Cardiac muscle cell (in vitro differentiated cells and primary cell): ENCODE results near the gene GALNT10. TPM values are rescaled to one million over a fixed set of nuclear protein-coding genes. Genes with fewer than 3 reads are reported as not detected.

Experiments
- DNase-seq, 2 donors: peaks; one replicate each; pipeline versions ENCODE4 v3.0.0 to v3.0.0-alpha.2; 2010 to 2017; ENCODE audit warnings: low read depth in 1 of 2, low spot score in 1 of 2
- H3K27ac ChIP-seq: fragments of 200-600 bp; sonication (generic); 2 replicates; pipeline ENCODE4 v1.5.1; 2016
- H3K27me3 ChIP-seq: fragments of 200-600 bp; sonication (generic); 2 replicates; pipeline ENCODE4 v1.6.0; 2016; ENCODE audit warnings: control low read depth
- H3K36me3 ChIP-seq: fragments of 200-600 bp; sonication (generic); 2 replicates; pipeline ENCODE4 v1.5.1; 2016; ENCODE audit warnings: control low read depth
- H3K4me1 ChIP-seq: fragments of 200-600 bp; sonication (generic); 2 replicates; pipeline ENCODE4 v1.8.1; 2017; ENCODE audit warnings: low read depth, mild to moderate bottlenecking, mixed run types
- H3K4me3 ChIP-seq: fragments of 200-600 bp; sonication (generic); 2 replicates; pipeline ENCODE4 v1.5.1; 2016; ENCODE audit warnings: mild to moderate bottlenecking
- H3K9me3 ChIP-seq: fragments of 200-600 bp; sonication (generic); 2 replicates; pipeline ENCODE4 v1.5.1; 2017; ENCODE audit warnings: low read depth, mild to moderate bottlenecking, control low read depth
- polyA plus RNA-seq: library from polyadenylated mRNA; unstranded; fragments of >200 nt; fragmentation: Nextera tagmentation; extraction: Ambion mirVana; gene quantifications from 2 replicates; pipeline ENCODE4 v1.2.1, GENCODE V29; 2016
- total RNA-seq: library from RNA; depleted of rRNA; stranded (reverse); fragments of >200 nt; gene quantifications from 2 replicates; pipeline ENCODE4 v1.2.3, GENCODE V29; 2016
- TF ChIP-seq, protein P1 (sequence below): IDR thresholded peaks from 2 replicates; pipeline ENCODE4 v1.5.1; 2012; ENCODE audit warnings: low read depth, mild to moderate bottlenecking, low read length

GALNT10 gene
- total and polyA plus RNA-seq, 2 experiments from 2014 or later, result 8.2 TPM

DNA sequence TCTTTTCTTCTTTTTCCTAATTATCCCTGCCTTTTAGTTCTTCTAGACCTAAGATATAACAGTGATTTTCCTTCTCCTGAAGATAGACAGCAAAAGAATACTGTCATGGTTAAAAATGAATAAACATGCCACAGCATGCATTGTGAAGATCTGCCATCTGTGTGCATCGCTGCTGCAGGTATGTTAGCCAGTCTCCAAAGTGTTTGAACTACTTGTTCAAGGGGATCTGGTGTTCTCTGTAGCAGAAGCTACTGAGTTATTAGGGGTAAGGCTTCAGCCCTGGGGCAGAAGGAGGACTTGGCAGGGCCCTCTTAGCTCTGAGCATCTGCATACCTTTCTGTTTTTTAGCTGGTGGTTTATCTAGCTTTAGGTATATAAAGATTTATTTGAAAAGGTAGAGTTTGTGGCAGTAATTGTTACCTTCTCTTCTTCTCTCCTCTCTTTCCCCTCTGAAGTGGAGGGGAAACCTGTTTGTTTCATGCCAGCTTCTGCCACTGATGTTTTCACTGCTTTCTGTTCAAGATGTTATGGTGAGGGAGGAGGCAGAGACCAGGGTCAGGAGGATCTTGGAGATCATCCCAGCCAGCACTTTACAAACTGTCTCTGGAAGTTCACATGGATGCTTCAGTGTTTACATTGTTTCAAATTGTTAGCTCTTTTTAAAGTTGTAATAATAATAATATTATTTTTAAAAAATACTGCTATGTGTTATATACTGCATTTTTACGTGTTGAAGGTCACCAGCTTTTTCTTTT is 25.2 kb downstream of the GALNT10 start:
- DNase-seq, result no peak
- TF ChIP-seq, protein P1, sequence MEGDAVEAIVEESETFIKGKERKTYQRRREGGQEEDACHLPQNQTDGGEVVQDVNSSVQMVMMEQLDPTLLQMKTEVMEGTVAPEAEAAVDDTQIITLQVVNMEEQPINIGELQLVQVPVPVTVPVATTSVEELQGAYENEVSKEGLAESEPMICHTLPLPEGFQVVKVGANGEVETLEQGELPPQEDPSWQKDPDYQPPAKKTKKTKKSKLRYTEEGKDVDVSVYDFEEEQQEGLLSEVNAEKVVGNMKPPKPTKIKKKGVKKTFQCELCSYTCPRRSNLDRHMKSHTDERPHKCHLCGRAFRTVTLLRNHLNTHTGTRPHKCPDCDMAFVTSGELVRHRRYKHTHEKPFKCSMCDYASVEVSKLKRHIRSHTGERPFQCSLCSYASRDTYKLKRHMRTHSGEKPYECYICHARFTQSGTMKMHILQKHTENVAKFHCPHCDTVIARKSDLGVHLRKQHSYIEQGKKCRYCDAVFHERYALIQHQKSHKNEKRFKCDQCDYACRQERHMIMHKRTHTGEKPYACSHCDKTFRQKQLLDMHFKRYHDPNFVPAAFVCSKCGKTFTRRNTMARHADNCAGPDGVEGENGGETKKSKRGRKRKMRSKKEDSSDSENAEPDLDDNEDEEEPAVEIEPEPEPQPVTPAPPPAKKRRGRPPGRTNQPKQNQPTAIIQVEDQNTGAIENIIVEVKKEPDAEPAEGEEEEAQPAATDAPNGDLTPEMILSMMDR, result no peak
- no peaks in the 10 kb centered on the region for H3K9me3 ChIP-seq
- no peaks in the 10 kb centered on the region for H3K27me3 ChIP-seq
- peaks cover 8% of the 10 kb centered on the region for H3K4me1 ChIP-seq
- no peaks in the 10 kb centered on the region for H3K36me3 ChIP-seq
- no peak overlapping the region for H3K27ac ChIP-seq
- no peak overlapping the region for H3K4me3 ChIP-seq

DNA sequence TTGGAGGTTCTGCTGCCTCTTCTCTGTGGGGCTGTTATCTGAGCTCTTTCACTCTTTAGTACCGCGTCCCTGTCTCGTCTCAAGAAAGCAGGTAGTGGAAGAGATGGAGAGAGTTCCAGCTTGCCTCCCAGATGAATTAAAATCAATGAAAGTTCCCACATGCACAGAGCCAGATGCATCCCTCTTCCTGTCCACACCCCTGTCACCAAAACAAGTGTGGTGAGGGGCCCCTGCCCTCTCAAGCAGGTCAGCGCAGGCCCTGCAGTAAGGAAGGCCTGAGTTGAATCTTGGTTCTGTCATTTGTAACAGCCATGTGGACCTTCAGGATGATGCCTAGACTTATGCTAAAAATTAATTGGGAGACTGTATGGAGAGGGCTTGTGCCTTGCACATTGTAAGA is 26.9 kb downstream of the GALNT10 start:
- Histone ChIP-seq H3K4me3 (no peak overlapping the region), H3K9me3 (no peaks in the 10 kb centered on the region), H3K27me3 (no peaks in the 10 kb centered on the region), H3K36me3 (no peaks in the 10 kb centered on the region), H3K4me1 (peaks cover 8% of the 10 kb centered on the region), H3K27ac (no peak overlapping the region)
- TF ChIP-seq, protein P1, result no peak
- peak in 1 of 2 donors; percentile 39 for DNase-seq

DNA sequence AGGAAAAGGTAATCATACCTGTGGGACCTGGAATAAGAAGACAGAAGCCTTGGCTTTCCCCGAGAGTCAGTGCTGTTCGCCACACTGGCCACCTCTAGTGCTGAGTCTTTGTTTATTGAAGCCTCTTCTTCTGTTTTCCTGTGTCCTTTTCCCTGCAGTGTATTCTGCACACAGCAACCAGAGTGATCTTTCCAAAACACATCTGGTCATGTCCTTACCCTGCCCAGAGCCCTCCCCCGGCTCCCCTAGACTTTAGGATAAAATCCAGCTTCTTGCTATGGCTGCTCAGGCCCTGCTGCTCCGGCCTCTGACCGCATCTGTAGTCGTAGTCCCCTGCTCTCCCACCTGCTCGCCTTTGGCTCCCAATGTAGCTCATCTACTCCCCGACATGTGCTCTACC is 28.3 kb downstream of the GALNT10 start:
- TF ChIP-seq, protein P1, result no peak
- Histone ChIP-seq H3K36me3 (no peaks in the 10 kb centered on the region), H3K4me3 (no peak overlapping the region), H3K9me3 (no peaks in the 10 kb centered on the region), H3K27me3 (no peaks in the 10 kb centered on the region), H3K27ac (no peak overlapping the region), H3K4me1 (peaks cover 8% of the 10 kb centered on the region)
- DNase-seq, result no peak

- Histone ChIP-seq H3K27ac (no peak overlapping the region), H3K9me3 (no peaks in the 10 kb centered on the region), H3K4me3 (no peak overlapping the region), H3K4me1 (peaks cover 8% of the 10 kb centered on the region), H3K27me3 (no peaks in the 10 kb centered on the region), H3K36me3 (no peaks in the 10 kb centered on the region)
- TF ChIP-seq, protein P1, result no peak
- DNase-seq, result peak in 1 of 2 donors; percentile 47
Measured at GRCh38 chr5:154220625-154221024, 30.1 kb downstream of the GALNT10 start.

- DNase-seq, result peak in 1 of 2 donors; percentile 84
- Histone ChIP-seq H3K27ac (no peak overlapping the region), H3K4me1 (peaks cover 8% of the 10 kb centered on the region), H3K36me3 (no peaks in the 10 kb centered on the region), H3K4me3 (no peak overlapping the region), H3K27me3 (no peaks in the 10 kb centered on the region), H3K9me3 (no peaks in the 10 kb centered on the region)
- TF ChIP-seq, protein P1, result no peak
Measured at GRCh38 chr5:154221371-154221896, 30.9 kb downstream of the GALNT10 start.
